PC-9 (cell line): ENCODE results near the gene SLCO2B1. TPM values are rescaled to one million over a fixed set of nuclear protein-coding genes. Genes with fewer than 3 reads are reported as not detected.

Experiments
- BruUV-seq: library from RNA; stranded (reverse); fragments of 400-500 nt; replicated peaks from 2 replicates; lab custom pipeline; 2021; lab: Mats Ljungman, UMichigan
- CTCF ChIA-PET: fragments of 300-600 bp; sonication (Branson Sonifier 250); formaldehyde crosslinking; loops from one replicate; lab custom pipeline; 2022; ENCODE audit warnings: antibody characterized with exemption; lab: Charles Lee
- POLR2A ChIA-PET: fragments of 300-600 bp; sonication (Branson Sonifier 250); formaldehyde crosslinking; loops from one replicate; lab custom pipeline; 2022; ENCODE audit warnings: antibody characterized with exemption; ENCODE audit not compliant: unreplicated experiment; lab: Charles Lee
- DNase-seq, 2 experiments: peaks; one replicate each; pipeline versions ENCODE4 v3.0.0 to v3.0.0-alpha.2; 2015 to 2022; ENCODE audit warnings: mixed read lengths in 1 of 2
- H2AFZ ChIP-seq: fragments of 200-600 bp; sonication (generic); 2 replicates; pipeline ENCODE4 v1.8.1; 2017; ENCODE audit warnings: antibody characterized with exemption
- H3F3A ChIP-seq: fragments of 200-600 bp; sonication (generic); 2 replicates; pipeline ENCODE4 v1.8.1; 2017; ENCODE audit warnings: antibody characterized with exemption, mild to moderate bottlenecking, low read depth; ENCODE audit not compliant: insufficient read depth
- H3K27ac ChIP-seq: fragments of 200-600 bp; sonication (generic); 2 replicates; pipeline ENCODE4 v1.6.1; 2016; ENCODE audit warnings: mixed run types
- H3K27me3 ChIP-seq: fragments of 200-600 bp; sonication (generic); 2 replicates; pipeline ENCODE4 v1.6.1; 2016; ENCODE audit warnings: low read depth, mixed run types; ENCODE audit not compliant: insufficient read depth
- H3K36me3 ChIP-seq: fragments of 200-600 bp; sonication (generic); 2 replicates; pipeline ENCODE4 v1.6.1; 2016; ENCODE audit warnings: low read depth, mixed run types
- H3K4me1 ChIP-seq: fragments of 200-600 bp; sonication (generic); replicated peaks from 2 replicates; pipeline ENCODE4 v1.6.1; 2016; ENCODE audit warnings: mixed run types; ENCODE audit not compliant: insufficient read depth
- H3K4me2 ChIP-seq: fragments of 200-600 bp; sonication (generic); 2 replicates; pipeline ENCODE4 v1.6.1; 2017; ENCODE audit warnings: mixed run types
- H3K4me3 ChIP-seq: fragments of 200-600 bp; sonication (generic); 2 replicates; pipeline ENCODE4 v1.6.1; 2016; ENCODE audit warnings: mixed run types
- H3K79me2 ChIP-seq: fragments of 200-600 bp; sonication (generic); 2 replicates; pipeline ENCODE4 v1.6.1; 2017; ENCODE audit warnings: low read depth, mixed run types
- H3K9me2 ChIP-seq: fragments of 200-600 bp; sonication (generic); 2 replicates; pipeline ENCODE4 v1.8.1; 2017; ENCODE audit warnings: mild to moderate bottlenecking; ENCODE audit not compliant: insufficient read depth
- H3K9me3 ChIP-seq: fragments of 200-600 bp; sonication (generic); 2 replicates; pipeline ENCODE4 v1.8.1; 2016; ENCODE audit warnings: low read depth; ENCODE audit not compliant: insufficient read depth
- H4K20me1 ChIP-seq: fragments of 200-600 bp; sonication (generic); 2 replicates; pipeline ENCODE4 v1.8.1; 2017; ENCODE audit not compliant: insufficient read depth
- EZH2 ChIP-seq: fragments of 200-600 bp; sonication (generic); IDR thresholded peaks from 2 replicates; pipeline ENCODE4 v1.8.0; 2017; ENCODE audit warnings: antibody characterized with exemption, low read depth
- intact Hi-C: fragments of 100-400 bp; cut with micrococcal nuclease; formaldehyde crosslinking; loops from one replicate; pipeline ENCODE4 v1.10.0; 2022; ENCODE audit not compliant: unreplicated experiment
- total RNA-seq: library from RNA; stranded (reverse); gene quantifications from 2 replicates; pipeline ENCODE4 v1.2.3, GENCODE V29; 2021
- TF ChIP-seq, protein P1 (sequence below): fragments of 200-600 bp; sonication (generic); conservative IDR thresholded peaks from 2 replicates; pipeline ENCODE4 v1.6.1; 2017; ENCODE audit warnings: mixed run types, antibody characterized with exemption, mild to moderate bottlenecking, moderate library complexity

The SLCO2B1 gene
- total RNA-seq, 1 experiment from 2014 or later: 1.3 TPM

DNA sequence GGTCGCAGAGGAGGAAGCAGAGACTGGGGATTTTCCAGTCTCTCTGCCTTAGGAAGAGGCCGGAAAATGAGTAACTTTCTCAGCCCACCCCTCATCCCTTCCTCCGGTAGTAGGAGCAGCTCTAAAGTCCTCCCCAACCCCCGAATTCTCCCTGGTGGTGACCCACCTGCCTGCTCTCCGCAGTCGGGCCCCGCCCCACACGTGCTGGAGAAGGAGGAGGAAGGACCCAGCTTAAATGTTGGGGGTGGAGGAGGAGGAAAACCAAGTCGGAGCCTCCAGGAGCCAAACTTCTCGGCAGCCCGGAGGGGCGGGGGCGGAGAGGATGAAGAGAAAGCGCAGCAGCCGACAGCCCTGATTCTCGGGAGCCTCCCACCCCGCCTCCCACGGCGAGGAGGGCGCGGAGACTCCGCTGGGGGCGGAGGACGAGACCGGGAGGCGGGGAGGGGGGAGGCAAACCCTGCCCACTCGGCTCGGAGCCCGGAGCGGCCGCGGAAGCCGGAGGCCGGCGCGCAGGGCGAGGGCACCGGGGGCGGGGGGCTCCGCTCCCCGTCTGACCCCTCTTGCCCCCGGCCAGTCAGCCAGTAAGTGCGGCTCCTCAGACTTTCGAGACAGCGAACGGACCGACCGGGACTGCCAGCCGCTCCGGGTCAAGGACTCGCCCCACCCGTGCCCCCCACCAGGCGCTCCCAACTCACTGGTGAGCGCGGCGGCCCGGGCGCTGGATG is 89.6 kb downstream of the SLCO2B1 start, which contains the start of gene TPBGL:
TPBGL (plus strand) TSS at position 464 of the 725 bp plus-strand sequence. CDS start 276 bp downstream, outside the sequence.
- no peak for DNase-seq
- H3K4me2 ChIP-seq: no peak within 1 kb of the TSS
- H3K79me2 ChIP-seq: no peaks in the 10 kb centered on the region
- H3K27me3 ChIP-seq: peaks cover 56% of the 10 kb centered on the region
- no peak for TF ChIP-seq EZH2
- TF ChIP-seq, protein P1, sequence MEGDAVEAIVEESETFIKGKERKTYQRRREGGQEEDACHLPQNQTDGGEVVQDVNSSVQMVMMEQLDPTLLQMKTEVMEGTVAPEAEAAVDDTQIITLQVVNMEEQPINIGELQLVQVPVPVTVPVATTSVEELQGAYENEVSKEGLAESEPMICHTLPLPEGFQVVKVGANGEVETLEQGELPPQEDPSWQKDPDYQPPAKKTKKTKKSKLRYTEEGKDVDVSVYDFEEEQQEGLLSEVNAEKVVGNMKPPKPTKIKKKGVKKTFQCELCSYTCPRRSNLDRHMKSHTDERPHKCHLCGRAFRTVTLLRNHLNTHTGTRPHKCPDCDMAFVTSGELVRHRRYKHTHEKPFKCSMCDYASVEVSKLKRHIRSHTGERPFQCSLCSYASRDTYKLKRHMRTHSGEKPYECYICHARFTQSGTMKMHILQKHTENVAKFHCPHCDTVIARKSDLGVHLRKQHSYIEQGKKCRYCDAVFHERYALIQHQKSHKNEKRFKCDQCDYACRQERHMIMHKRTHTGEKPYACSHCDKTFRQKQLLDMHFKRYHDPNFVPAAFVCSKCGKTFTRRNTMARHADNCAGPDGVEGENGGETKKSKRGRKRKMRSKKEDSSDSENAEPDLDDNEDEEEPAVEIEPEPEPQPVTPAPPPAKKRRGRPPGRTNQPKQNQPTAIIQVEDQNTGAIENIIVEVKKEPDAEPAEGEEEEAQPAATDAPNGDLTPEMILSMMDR: no peak
- H3K4me1 ChIP-seq: no peaks in the 10 kb centered on the region
- ChIA-PET CTCF (interaction anchor here (0.7 to 0.9 kb wide), 2 partner anchors 217 to 218 kb away, joined by 3 read pairs; no protein-coding TSS in a partner anchor), POLR2A (no interaction called here)
- H3F3A ChIP-seq: no peaks in the 10 kb centered on the region
- no peaks in the 10 kb centered on the region for H3K9me3 ChIP-seq
- intact Hi-C loops: loop anchor here (2.0 kb wide), 1 partner anchor 218 kb away; no protein-coding TSS in a partner anchor
- no peak within 1 kb of the TSS for H2AFZ ChIP-seq
- H3K27ac ChIP-seq: no peak within 1 kb of the TSS
- H3K36me3 ChIP-seq: no peaks in the 10 kb centered on the region
- no peaks in the 10 kb centered on the region for H4K20me1 ChIP-seq
- BruUV-seq: no TSS peak
- no peaks in the 10 kb centered on the region for H3K9me2 ChIP-seq
- H3K4me3 ChIP-seq: no peak within 1 kb of the TSS

DNA sequence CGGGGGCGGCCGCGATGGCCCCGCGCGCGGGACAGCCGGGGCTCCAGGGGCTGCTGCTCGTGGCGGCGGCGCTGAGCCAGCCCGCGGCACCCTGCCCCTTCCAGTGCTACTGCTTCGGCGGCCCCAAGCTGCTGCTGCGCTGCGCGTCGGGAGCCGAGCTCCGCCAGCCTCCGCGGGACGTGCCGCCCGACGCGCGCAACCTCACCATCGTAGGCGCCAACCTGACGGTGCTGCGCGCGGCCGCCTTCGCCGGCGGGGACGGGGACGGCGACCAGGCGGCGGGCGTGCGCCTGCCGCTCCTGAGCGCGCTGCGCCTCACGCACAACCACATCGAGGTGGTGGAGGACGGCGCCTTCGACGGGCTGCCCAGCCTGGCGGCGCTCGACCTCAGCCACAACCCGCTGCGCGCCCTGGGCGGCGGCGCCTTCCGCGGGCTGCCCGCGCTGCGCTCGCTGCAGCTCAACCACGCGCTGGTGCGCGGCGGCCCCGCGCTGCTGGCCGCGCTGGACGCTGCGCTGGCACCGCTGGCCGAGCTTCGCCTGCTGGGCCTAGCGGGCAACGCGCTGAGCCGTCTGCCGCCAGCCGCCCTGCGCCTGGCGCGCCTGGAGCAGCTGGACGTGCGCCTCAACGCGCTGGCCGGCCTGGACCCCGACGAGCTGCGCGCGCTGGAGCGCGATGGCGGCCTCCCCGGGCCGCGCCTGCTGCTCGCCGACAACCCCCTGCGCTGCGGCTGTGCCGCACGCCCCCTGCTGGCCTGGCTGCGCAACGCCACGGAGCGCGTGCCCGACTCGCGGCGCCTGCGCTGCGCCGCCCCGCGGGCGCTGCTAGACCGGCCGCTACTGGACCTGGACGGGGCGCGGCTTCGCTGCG is 90.4 kb downstream of the SLCO2B1 start:
- Histone ChIP-seq H3K4me2 (no peak overlapping the region), H3K79me2 (no peaks in the 10 kb centered on the region), H3F3A (no peaks in the 10 kb centered on the region), H2AFZ (no peak overlapping the region), H3K36me3 (no peaks in the 10 kb centered on the region), H3K9me2 (no peaks in the 10 kb centered on the region), H3K27ac (no peak overlapping the region), H3K27me3 (peaks cover 56% of the 10 kb centered on the region), H3K9me3 (no peaks in the 10 kb centered on the region), H3K4me3 (no peak overlapping the region), H3K4me1 (no peaks in the 10 kb centered on the region), H4K20me1 (no peaks in the 10 kb centered on the region)
- BruUV-seq: no TSS peak
- peak in 1 of 2 experiments; percentile 93 for DNase-seq
- CTCF ChIA-PET: interaction anchor here (0.6 to 1.3 kb wide), 5 partner anchors 45 to 904 kb away, joined by 3 to 5 read pairs (median 3); no protein-coding TSS in a partner anchor
- POLR2A ChIA-PET: interaction anchor here (0.6 kb wide), 1 partner anchor 278 kb away, joined by 3 read pairs; no protein-coding TSS in a partner anchor
- intact Hi-C loops: loop anchor here (2.0 kb wide), 1 partner anchor 218 kb away; no protein-coding TSS in a partner anchor
- TF ChIP-seq, protein P1: no peak
- no peak for TF ChIP-seq EZH2
